Esophagus muscularis mucosa (tissue), 4 donors: ENCODE measurements around the gene MAP2K5. TPM values are rescaled to one million over a fixed set of nuclear protein-coding genes. Genes with fewer than 3 reads are reported as not detected.

Experiments
- DNase-seq: peaks from one replicate; pipeline ENCODE4 v3.0.0-alpha.2; 2017; ENCODE audit errors: extremely low spot score
- H3K27ac ChIP-seq, 4 donors: fragments of 200-600 bp; sonication (generic); replicated peaks in 1 of 4; 1 replicate in 3 of 4; 2 replicates in 1 of 4; pipeline ENCODE4 v1.5.1; 2016 to 2019; ENCODE audit warnings: mild to moderate bottlenecking in 1 of 4
- H3K27me3 ChIP-seq, 4 donors: fragments of 200-600 bp; sonication (generic); one replicate each; pipeline versions ENCODE4 v1.5.1 to v1.6.0; 2016 to 2019
- H3K36me3 ChIP-seq, 4 donors: fragments of 200-600 bp; sonication (generic); one replicate each; pipeline ENCODE4 v1.5.1; 2016 to 2019
- H3K4me1 ChIP-seq, 4 donors: fragments of 200-600 bp; sonication (generic); one replicate each; pipeline ENCODE4 v1.5.1; 2016 to 2019
- H3K4me3 ChIP-seq, 4 donors: fragments of 200-600 bp; sonication (generic); 1 replicate in 2 of 4; 2 replicates in 2 of 4; pipeline ENCODE4 v1.5.1; 2016 to 2019; ENCODE audit warnings: mild to moderate bottlenecking in 4 of 4, moderate library complexity in 1 of 4
- H3K9me3 ChIP-seq, 4 donors: fragments of 200-600 bp; sonication (generic); 1 replicate in 3 of 4; 2 replicates in 1 of 4; pipeline ENCODE4 v1.5.1; 2016 to 2019
- EP300 ChIP-seq: sonication (generic); formaldehyde crosslinking; IDR thresholded peaks from one replicate; pipeline ENCODE4 v1.6.1; 2017; ENCODE audit warnings: antibody characterized with exemption
- POLR2A ChIP-seq: fragments of 450-650 bp; IDR thresholded peaks from one replicate; pipeline ENCODE4 v1.6.1; 2017; ENCODE audit warnings: antibody characterized with exemption, moderate library complexity, mild to moderate bottlenecking, low read depth
- POLR2AphosphoS5 ChIP-seq, 2 donors: sonication (generic); formaldehyde crosslinking; IDR thresholded peaks; one replicate each; pipeline ENCODE4 v1.6.1; 2017; ENCODE audit warnings: antibody characterized with exemption in 2 of 2
- WGBS: methylation state at CpG from one replicate; pipeline ENCODE4 v1.1.5; 2018; 5-methylcytosine and 5-hydroxymethylcytosine counted together
- intact Hi-C: fragments of 100-400 bp; cut with DNase I; formaldehyde crosslinking; loops from one replicate; pipeline ENCODE4 v1.15.1; 2023
- total RNA-seq, 4 donors: library from RNA; depleted of rRNA; stranded (reverse); fragments of >200 nt; gene quantifications; one replicate each; pipeline versions ENCODE4 v1.1.0 to v1.2.1, GENCODE V29; 2016
- TF ChIP-seq, protein P1 (sequence below), 3 experiments: fragments of 200-600 bp in 2 of 3; fragments of 450-650 bp in 1 of 3; sonication (generic) in 2 of 3; IDR thresholded peaks; one replicate each; pipeline ENCODE4 v1.5.1; 2017 to 2019; ENCODE audit warnings: antibody characterized with exemption in 3 of 3, mild to moderate bottlenecking in 2 of 3, moderate library complexity in 1 of 3

The MAP2K5 gene
- total RNA-seq, 4 donors from 2014 or later: 7.8 to 11.9 (median 10.6) TPM

- TF ChIP-seq POLR2A (no peak), EP300 (no peak), POLR2AphosphoS5 (IDR thresholded peaks at IDR 0.05) (no peak)
- TF ChIP-seq, protein P1, sequence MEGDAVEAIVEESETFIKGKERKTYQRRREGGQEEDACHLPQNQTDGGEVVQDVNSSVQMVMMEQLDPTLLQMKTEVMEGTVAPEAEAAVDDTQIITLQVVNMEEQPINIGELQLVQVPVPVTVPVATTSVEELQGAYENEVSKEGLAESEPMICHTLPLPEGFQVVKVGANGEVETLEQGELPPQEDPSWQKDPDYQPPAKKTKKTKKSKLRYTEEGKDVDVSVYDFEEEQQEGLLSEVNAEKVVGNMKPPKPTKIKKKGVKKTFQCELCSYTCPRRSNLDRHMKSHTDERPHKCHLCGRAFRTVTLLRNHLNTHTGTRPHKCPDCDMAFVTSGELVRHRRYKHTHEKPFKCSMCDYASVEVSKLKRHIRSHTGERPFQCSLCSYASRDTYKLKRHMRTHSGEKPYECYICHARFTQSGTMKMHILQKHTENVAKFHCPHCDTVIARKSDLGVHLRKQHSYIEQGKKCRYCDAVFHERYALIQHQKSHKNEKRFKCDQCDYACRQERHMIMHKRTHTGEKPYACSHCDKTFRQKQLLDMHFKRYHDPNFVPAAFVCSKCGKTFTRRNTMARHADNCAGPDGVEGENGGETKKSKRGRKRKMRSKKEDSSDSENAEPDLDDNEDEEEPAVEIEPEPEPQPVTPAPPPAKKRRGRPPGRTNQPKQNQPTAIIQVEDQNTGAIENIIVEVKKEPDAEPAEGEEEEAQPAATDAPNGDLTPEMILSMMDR (IDR thresholded peaks at IDR 0.05): no peak
- intact Hi-C loops: no loop called here
Observed at GRCh38 chr15:67560320-67560719, 17.8 kb downstream of the MAP2K5 start.

GRCh38 chr15:67563092-67563491 lies 20.6 kb downstream of the MAP2K5 start:
- TF ChIP-seq EP300 (no peak), POLR2A (no peak), POLR2AphosphoS5 (IDR thresholded peaks at IDR 0.05) (no peak)
- TF ChIP-seq, protein P1 (IDR thresholded peaks at IDR 0.05): no peak
- 95% methylated on average over 5 of the region's 5 CpGs for WGBS
- Histone ChIP-seq H3K27me3 (no peaks in the 10 kb centered on the region), H3K9me3 (no peaks in the 10 kb centered on the region), H3K4me3 (no peak overlapping the region), H3K4me1 (no peaks in the 10 kb centered on the region), H3K36me3 (peaks cover 0 to 6% (median 2%) of the 10 kb centered on the region in 4 donors), H3K27ac (no peak overlapping the region)
- DNase-seq: no peak
- intact Hi-C loops: no loop called here

More at GRCh38 chr15:67560320-67560719, 17.8 kb downstream of the MAP2K5 start:
- no peak overlapping the region for H3K4me3 ChIP-seq
- no peaks in the 10 kb centered on the region for H3K27me3 ChIP-seq
- H3K36me3 ChIP-seq: peaks cover 0 to 12% (median 6%) of the 10 kb centered on the region in 4 donors
- H3K4me1 ChIP-seq: no peaks in the 10 kb centered on the region
- no peaks in the 10 kb centered on the region for H3K9me3 ChIP-seq
- no peak overlapping the region for H3K27ac ChIP-seq
- WGBS: 93% methylated on average over 1 of the region's 1 CpG
- DNase-seq: no peak

DNA sequence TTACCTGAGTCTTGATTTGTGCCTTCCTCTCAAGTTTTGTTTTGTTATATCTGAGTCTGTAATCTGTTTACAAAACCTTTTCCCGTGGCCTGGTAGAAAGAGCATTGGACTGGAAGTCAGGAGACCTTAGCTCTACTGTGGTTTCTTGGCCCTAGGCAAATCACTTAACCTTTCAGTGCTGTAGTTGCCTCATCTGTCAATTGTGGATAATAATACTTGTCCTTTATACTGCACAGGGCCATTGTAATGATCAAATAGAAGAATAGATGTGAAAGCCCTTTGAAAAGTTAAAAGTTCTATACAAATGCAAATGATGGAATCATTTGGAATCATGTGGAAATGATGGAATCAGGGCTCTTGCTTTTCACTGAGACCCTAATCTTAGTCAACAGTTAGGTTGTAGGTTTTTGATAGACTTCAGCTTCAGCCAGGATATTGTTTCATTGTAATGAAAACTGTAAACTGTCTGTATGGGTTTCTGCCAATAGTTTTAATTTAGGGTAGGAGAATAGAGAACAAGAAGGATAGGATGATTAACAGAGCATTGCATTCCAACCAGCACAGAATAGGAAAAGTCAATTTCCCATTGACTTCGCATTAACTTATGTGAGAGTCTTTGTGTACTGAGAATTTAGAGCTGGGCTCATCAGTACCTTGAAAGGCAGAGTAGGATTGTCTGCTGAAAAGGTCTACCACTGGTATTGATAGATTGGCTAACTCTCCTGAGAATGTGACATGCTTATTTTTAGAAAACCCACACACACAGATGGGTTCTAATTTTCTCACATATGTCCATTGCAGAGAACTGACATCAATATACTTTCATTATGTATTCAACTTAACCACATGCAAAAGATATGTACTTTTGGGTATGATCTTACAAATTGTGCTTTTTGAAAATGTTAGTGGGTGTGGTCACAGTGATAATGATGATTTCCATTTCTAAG lies 21.8 kb downstream of the MAP2K5 start:
- H3K4me1 ChIP-seq: peaks cover 0 to 1% (median 0%) of the 10 kb centered on the region in 4 donors
- TF ChIP-seq POLR2A (no peak), EP300 (no peak), POLR2AphosphoS5 (IDR thresholded peaks at IDR 0.05) (no peak)
- TF ChIP-seq, protein P1 (IDR thresholded peaks at IDR 0.05): no peak
- intact Hi-C loops: no loop called here
- no peak overlapping the region for H3K27ac ChIP-seq
- DNase-seq: no peak
- 89% methylated on average over 2 of the region's 2 CpGs for WGBS
- no peaks in the 10 kb centered on the region for H3K27me3 ChIP-seq
- peaks cover 0 to 1% (median 0%) of the 10 kb centered on the region in 4 donors for H3K36me3 ChIP-seq
- H3K4me3 ChIP-seq: no peak overlapping the region
- H3K9me3 ChIP-seq: no peaks in the 10 kb centered on the region

- Histone ChIP-seq H3K9me3 (no peaks in the 10 kb centered on the region), H3K27ac (no peak overlapping the region), H3K4me1 (peaks cover 0 to 5% (median 0%) of the 10 kb centered on the region in 4 donors), H3K36me3 (no peaks in the 10 kb centered on the region), H3K4me3 (no peak overlapping the region), H3K27me3 (no peaks in the 10 kb centered on the region)
- DNase-seq: no peak
- 83% methylated on average over 3 of the region's 3 CpGs for WGBS
- intact Hi-C loops: no loop called here
- TF ChIP-seq POLR2AphosphoS5 (IDR thresholded peaks at IDR 0.05) (no peak), POLR2A (no peak), EP300 (no peak)
- TF ChIP-seq, protein P1 (IDR thresholded peaks at IDR 0.05): no peak
Observed at GRCh38 chr15:67564968-67565345, 22.5 kb downstream of the MAP2K5 start.
